ENCODE results near the gene POLR1G. TPM values are rescaled to one million over a fixed set of nuclear protein-coding genes. Genes with fewer than 3 reads are reported as not detected.
"Not testable (repeated sequence)": the region's sequence is repeated elsewhere in the genome, so short reads cannot be mapped to it uniquely, and the experiment has no call there.

The POLR1G gene
- total RNA-seq, 2 experiments from 2014 or later: 10.8 to 16.3 TPM

DNA sequence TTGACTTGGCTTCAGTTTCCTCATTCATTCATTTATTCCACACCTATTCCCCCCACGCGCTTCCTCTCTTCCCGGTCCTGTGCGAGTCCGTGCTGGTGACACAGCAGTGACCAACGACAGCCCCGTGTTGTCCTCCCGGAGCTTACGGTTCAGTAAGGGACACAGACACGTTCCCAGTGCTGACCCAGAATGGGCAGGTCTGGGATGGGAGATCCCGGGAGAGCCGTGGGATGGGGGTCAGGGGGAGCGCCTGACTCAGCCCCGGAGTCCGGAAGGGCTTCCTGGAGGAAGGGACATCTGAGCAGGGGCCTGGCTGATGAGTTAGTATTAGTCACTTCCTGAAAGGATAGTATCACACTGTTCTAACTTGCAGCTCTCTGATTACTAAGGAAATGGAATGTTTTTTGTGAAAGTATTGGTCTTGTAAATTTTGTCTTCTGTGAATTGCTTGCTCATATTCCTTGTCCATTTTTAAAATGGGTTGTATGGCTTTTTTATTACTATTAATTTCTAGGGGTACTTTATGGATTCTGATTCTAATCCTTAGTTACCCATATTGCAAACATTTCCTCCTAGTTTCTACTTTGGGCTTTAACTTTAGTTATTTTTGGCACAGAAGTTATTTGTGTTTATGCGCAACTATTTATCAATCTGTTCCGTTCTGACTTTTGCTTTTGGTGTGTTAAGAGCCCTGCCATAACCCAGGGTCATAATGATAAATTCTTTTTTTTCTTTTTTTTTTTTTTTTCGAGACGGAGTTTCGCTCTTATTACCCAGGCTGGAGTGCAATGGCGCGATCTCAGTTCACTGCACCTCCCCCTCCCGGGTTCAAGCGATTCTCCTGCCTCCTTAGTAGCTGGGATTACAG is 18.0 kb downstream of the POLR1G start:
- intact Hi-C loops (cut with micrococcal nuclease; ENCODE audit: unreplicated experiment): loop anchor here (10.0 kb wide), 1 partner anchor 220 kb away; no protein-coding TSS in a partner anchor
- H3K4me2 ChIP-seq (ENCODE audit: low read length): peak overlapping the region; percentile 97
- no peaks in the 10 kb centered on the region for H3K9me3 ChIP-seq (ENCODE audit: low read length)
- POLR2A ChIA-PET: interaction anchor here (0.7 kb wide), 1 partner anchor 70 kb away, joined by 3 read pairs; no protein-coding TSS in a partner anchor
- H2AFZ ChIP-seq (ENCODE audit: low read length): peak overlapping the region; percentile 87; the same call in 1 of the 2 replicates
- peaks cover 12% of the 10 kb centered on the region; the same call in 1 of the 2 replicates for H3K36me3 ChIP-seq (ENCODE audit: insufficient read depth, low read length)
- TF ChIP-seq EZH2phosphoT487 (IDR thresholded peaks at IDR 0.05; ENCODE audit: borderline replicate concordance, low read depth, low read length): no peak
- TF ChIP-seq, protein P1, sequence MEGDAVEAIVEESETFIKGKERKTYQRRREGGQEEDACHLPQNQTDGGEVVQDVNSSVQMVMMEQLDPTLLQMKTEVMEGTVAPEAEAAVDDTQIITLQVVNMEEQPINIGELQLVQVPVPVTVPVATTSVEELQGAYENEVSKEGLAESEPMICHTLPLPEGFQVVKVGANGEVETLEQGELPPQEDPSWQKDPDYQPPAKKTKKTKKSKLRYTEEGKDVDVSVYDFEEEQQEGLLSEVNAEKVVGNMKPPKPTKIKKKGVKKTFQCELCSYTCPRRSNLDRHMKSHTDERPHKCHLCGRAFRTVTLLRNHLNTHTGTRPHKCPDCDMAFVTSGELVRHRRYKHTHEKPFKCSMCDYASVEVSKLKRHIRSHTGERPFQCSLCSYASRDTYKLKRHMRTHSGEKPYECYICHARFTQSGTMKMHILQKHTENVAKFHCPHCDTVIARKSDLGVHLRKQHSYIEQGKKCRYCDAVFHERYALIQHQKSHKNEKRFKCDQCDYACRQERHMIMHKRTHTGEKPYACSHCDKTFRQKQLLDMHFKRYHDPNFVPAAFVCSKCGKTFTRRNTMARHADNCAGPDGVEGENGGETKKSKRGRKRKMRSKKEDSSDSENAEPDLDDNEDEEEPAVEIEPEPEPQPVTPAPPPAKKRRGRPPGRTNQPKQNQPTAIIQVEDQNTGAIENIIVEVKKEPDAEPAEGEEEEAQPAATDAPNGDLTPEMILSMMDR (conservative IDR thresholded peaks at IDR 0.05; ENCODE audit: low read length): no peak
- peaks cover 11% of the 10 kb centered on the region; the same call in 1 of the 2 replicates for H3K79me2 ChIP-seq (ENCODE audit: insufficient read depth, low read depth, low read length)
- H4K20me1 ChIP-seq (ENCODE audit: insufficient read depth, low read length): no peaks in the 10 kb centered on the region
- H3K4me3 ChIP-seq (ENCODE audit: low read depth, low read length, poor library complexity, severe bottlenecking): peak overlapping the region; percentile 82
- CTCF ChIA-PET (ENCODE audit: unreplicated experiment): interaction anchor here (0.5 kb wide), 1 partner anchor 49 kb away, joined by 3 read pairs; no protein-coding TSS in a partner anchor
- H3K27ac ChIP-seq (ENCODE audit: low read depth, low read length, poor library complexity, severe bottlenecking): peak overlapping the region; percentile 79
- peaks cover 70% of the 10 kb centered on the region for H3K4me1 ChIP-seq (ENCODE audit: insufficient read depth, low read length, poor library complexity, severe bottlenecking)
- H3K9me2 ChIP-seq (ENCODE audit: insufficient read depth, low read length): no peaks in the 10 kb centered on the region
- BruUV-seq (replicated peaks): TSS peak; percentile 96
- peak; percentile 52 for DNase-seq (ENCODE audit: low spot score)

DNA sequence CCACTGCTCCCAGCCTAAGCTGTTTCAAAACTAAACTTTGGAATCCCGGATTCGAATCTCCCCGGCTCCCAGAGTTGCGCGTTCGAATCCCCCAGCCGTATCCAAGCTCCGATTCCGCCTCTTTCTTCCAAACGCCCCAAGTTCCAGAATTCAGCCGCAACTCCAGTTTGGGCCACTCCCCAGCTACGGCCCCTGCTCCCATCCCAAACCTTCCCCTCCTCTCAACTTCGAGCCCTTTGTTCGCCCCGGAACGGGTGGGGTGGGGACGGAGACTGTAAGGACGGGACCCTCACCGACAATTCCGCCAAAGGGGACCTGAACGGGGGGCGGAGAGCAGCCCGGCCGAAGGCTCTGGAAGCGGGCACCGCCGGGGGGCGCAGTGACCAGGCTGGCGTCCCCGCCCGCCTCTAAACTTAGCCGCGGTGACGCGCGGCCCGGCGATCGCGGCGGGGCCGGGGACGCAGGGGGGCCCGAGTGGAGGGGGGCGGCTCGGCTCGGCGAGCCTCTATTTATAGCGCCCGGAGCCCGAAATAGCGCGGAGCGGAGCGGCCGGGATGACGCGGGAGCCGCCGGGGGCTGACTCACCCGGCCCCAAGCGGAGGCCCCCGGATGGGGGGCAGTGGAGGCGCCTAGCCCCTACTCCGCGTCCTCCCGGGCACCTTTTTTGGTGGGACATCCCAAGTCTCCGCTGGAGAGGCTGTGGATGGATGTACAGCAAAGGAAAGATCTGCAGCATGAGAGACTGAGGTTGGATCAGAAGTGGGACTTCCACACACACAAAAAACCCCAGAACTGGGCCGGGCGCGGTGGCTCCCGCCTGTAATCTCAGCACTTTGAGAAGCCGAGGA is 22.2 kb downstream of the POLR1G start:
- H2AFZ ChIP-seq (ENCODE audit: low read length): peak overlapping the region; percentile 29; the same call in 1 of the 2 replicates
- H3K4me1 ChIP-seq (ENCODE audit: insufficient read depth, low read length, poor library complexity, severe bottlenecking): peaks cover 44% of the 10 kb centered on the region
- peak overlapping the region; percentile 62 for H3K4me2 ChIP-seq (ENCODE audit: low read length)
- no peaks in the 10 kb centered on the region for H3K9me3 ChIP-seq (ENCODE audit: low read length)
- no peaks in the 10 kb centered on the region; the same call in 1 of the 2 replicates for H3K79me2 ChIP-seq (ENCODE audit: insufficient read depth, low read depth, low read length)
- no peaks in the 10 kb centered on the region for H3K36me3 ChIP-seq (ENCODE audit: insufficient read depth, low read length)
- peak; percentile 29 for DNase-seq (ENCODE audit: low spot score)
- ChIA-PET POLR2A (no interaction called here), CTCF (ENCODE audit: unreplicated experiment) (interaction anchor here (0.7 kb wide), 1 partner anchor 50 kb away, joined by 4 read pairs; no protein-coding TSS in a partner anchor)
- TF ChIP-seq, protein P1 (conservative IDR thresholded peaks at IDR 0.05; ENCODE audit: low read length): peak; percentile 74
- no peak for TF ChIP-seq EZH2phosphoT487 (IDR thresholded peaks at IDR 0.05; ENCODE audit: borderline replicate concordance, low read depth, low read length)
- H3K27ac ChIP-seq (ENCODE audit: low read depth, low read length, poor library complexity, severe bottlenecking): no peak overlapping the region
- no TSS peak for BruUV-seq (replicated peaks)
- intact Hi-C loops (cut with micrococcal nuclease; ENCODE audit: unreplicated experiment): loop anchor here (10.0 kb wide), 1 partner anchor 216 kb away; no protein-coding TSS in a partner anchor
- H3K9me2 ChIP-seq (ENCODE audit: insufficient read depth, low read length): no peaks in the 10 kb centered on the region
- peak overlapping the region; percentile 58 for H3K4me3 ChIP-seq (ENCODE audit: low read depth, low read length, poor library complexity, severe bottlenecking)
- no peaks in the 10 kb centered on the region for H4K20me1 ChIP-seq (ENCODE audit: insufficient read depth, low read length)

DNA sequence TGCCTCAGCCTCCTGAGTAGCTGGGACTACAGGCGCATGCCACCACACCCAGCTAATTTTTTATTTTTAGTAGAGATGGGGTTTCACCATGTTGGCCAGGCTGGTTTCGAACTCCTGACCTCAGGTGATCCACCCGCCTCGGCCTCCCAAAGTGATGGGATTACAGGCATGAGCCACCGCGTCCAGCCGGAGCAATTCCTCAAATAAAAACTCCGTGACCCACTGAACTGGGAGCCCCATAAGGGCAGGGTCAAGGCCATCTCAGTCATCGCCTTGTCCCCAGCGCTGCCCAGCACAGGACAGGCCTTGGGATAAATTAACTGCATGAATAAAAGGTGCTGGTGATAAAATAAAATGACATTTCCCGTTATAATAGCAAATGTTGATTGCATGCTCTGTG is 23.5 kb downstream of the POLR1G start:
- H3K79me2 ChIP-seq (ENCODE audit: insufficient read depth, low read depth, low read length); H3K4me3 ChIP-seq (ENCODE audit: low read depth, low read length, poor library complexity, severe bottlenecking); BruUV-seq (replicated peaks); CTCF ChIA-PET (ENCODE audit: unreplicated experiment); H3K27ac ChIP-seq (ENCODE audit: low read depth, low read length, poor library complexity, severe bottlenecking); H3K9me2 ChIP-seq (ENCODE audit: insufficient read depth, low read length); H3K9me3 ChIP-seq (ENCODE audit: low read length); H3K36me3 ChIP-seq (ENCODE audit: insufficient read depth, low read length); DNase-seq (ENCODE audit: low spot score); POLR2A ChIA-PET; H2AFZ ChIP-seq (ENCODE audit: low read length); H4K20me1 ChIP-seq (ENCODE audit: insufficient read depth, low read length); H3K4me2 ChIP-seq (ENCODE audit: low read length): not testable (repeated sequence)
- intact Hi-C loops (cut with micrococcal nuclease; ENCODE audit: unreplicated experiment): loop anchor here (10.0 kb wide), 1 partner anchor 215 kb away; no protein-coding TSS in a partner anchor
- peaks cover 32% of the 10 kb centered on the region for H3K4me1 ChIP-seq (ENCODE audit: insufficient read depth, low read length, poor library complexity, severe bottlenecking)

DNA sequence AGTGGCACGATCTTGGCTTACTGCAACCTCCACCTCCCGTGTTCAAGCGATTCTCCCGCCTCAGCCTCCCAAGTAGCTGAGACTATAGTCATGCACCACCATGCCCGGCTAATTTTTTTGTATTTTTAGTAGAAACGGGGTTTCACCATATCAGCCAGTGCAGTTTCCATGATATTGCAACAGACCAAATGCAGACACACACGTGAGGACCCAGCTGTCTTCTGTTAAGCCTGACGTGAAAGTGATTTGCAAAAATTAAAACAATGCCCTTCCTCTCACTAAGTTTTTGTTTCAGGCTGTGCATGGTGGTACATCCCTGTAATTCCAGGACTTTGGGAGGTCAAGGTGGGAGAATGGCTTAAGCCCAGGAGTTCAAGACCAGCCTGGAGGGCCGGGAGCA is 24.6 kb downstream of the POLR1G start:
- H3K79me2 ChIP-seq (ENCODE audit: insufficient read depth, low read depth, low read length); H3K36me3 ChIP-seq (ENCODE audit: insufficient read depth, low read length); H3K9me2 ChIP-seq (ENCODE audit: insufficient read depth, low read length); H4K20me1 ChIP-seq (ENCODE audit: insufficient read depth, low read length); H3K27ac ChIP-seq (ENCODE audit: low read depth, low read length, poor library complexity, severe bottlenecking); intact Hi-C loops (cut with micrococcal nuclease; ENCODE audit: unreplicated experiment); H3K4me3 ChIP-seq (ENCODE audit: low read depth, low read length, poor library complexity, severe bottlenecking); H3K9me3 ChIP-seq (ENCODE audit: low read length); H2AFZ ChIP-seq (ENCODE audit: low read length); BruUV-seq (replicated peaks): not testable (repeated sequence)
- H3K4me2 ChIP-seq (ENCODE audit: low read length): peak overlapping the region; percentile 42; the same call in 1 of the 2 replicates
- ChIA-PET POLR2A (interaction anchor here (0.5 to 1.0 kb wide), 2 partner anchors 11 to 14 kb away, joined by 3 to 6 read pairs; no protein-coding TSS in a partner anchor), CTCF (ENCODE audit: unreplicated experiment) (interaction anchor here (1.2 kb wide), 1 partner anchor 54 kb away, joined by 3 read pairs; no protein-coding TSS in a partner anchor)
- peak; percentile 51 for DNase-seq (ENCODE audit: low spot score)
- peaks cover 22% of the 10 kb centered on the region for H3K4me1 ChIP-seq (ENCODE audit: insufficient read depth, low read length, poor library complexity, severe bottlenecking)

All from OCI-LY7 (cell line).